22Rv1 (cell line): ENCODE measurements around the gene TMEM31.

Source experiments
- H3K27ac ChIP-seq: fragments of 450-650 bp; 2 replicates; pipeline ENCODE4 v1.5.1; 2017
- ZFX ChIP-seq: fragments of 450-650 bp; IDR thresholded peaks from 2 replicates; pipeline ENCODE4 v1.6.1; 2017; ENCODE audit warnings: antibody characterized with exemption, borderline replicate concordance
- TF ChIP-seq, protein P1 (sequence below): fragments of 450-650 bp; IDR thresholded peaks from 2 replicates; pipeline ENCODE4 v1.5.1; 2017; ENCODE audit warnings: mild to moderate bottlenecking

The TMEM31 gene, protein sequence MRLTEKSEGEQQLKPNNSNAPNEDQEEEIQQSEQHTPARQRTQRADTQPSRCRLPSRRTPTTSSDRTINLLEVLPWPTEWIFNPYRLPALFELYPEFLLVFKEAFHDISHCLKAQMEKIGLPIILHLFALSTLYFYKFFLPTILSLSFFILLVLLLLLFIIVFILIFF

DNA sequence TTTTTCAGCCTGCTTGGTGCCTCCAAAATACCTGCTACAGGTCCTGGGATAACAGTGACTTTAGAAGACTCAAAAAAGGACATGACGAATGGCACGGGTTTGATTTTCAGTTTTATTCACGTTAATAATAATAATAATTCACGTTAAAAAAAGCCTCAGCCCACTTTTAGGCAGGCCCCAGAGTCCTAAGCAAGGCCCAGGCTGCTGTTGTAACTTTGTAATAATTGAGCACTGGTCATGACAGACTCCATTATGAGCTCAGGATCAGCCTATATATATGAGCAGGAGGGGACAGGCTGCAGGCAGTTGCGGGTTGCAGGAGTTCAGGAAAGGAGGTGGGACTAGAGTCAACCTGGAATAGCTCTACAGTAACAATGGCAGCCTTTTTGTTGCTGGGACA is at the start of gene TMEM31:
TSS of gene TMEM31 (plus strand) at position 301 of the 400 bp plus-strand sequence. CDS start 1,350 bp downstream, outside the sequence.
- no peak within 1 kb of the TSS for H3K27ac ChIP-seq
- no peak for TF ChIP-seq ZFX
- TF ChIP-seq, protein P1, sequence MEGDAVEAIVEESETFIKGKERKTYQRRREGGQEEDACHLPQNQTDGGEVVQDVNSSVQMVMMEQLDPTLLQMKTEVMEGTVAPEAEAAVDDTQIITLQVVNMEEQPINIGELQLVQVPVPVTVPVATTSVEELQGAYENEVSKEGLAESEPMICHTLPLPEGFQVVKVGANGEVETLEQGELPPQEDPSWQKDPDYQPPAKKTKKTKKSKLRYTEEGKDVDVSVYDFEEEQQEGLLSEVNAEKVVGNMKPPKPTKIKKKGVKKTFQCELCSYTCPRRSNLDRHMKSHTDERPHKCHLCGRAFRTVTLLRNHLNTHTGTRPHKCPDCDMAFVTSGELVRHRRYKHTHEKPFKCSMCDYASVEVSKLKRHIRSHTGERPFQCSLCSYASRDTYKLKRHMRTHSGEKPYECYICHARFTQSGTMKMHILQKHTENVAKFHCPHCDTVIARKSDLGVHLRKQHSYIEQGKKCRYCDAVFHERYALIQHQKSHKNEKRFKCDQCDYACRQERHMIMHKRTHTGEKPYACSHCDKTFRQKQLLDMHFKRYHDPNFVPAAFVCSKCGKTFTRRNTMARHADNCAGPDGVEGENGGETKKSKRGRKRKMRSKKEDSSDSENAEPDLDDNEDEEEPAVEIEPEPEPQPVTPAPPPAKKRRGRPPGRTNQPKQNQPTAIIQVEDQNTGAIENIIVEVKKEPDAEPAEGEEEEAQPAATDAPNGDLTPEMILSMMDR: no peak

DNA sequence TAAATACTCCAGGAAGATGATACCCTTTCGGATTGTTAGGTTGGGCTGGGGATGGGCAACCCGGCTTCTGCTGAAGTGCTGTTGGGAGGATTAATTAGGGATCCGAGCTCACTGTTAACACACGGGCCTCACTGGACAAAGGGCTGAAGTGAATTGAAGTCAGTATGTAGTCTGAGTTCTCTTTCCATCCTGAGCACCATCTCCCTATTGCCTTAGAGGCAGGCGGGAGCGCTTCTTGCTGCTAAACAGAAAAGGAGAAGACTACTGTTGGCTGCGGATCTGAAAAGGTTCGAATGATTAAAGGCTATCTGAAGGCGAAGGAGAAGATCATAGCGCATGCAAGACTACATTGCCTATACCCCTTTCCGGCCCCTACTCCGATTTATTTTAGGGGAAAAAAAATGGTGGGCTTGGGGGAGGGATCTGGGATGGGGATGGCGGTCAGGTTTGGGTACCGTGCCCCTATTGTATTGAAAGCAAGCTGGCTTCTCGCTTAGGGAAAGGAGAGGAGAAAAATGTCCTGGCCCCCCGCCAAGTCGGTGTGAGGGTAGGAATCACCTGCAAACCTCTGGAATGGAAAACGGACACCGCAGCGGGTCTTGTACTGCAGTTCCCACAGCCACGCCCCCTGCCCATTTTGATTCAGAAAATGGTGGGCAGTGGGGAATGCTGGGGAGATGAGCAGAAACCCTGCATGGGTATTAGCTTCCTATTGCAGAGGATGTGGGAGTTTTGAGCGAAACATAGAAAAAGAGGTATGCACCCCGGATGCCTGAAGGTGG is 46.5 kb upstream of the TMEM31 start:
- no peak overlapping the region for H3K27ac ChIP-seq
- TF ChIP-seq, protein P1: no peak
- no peak for TF ChIP-seq ZFX

DNA sequence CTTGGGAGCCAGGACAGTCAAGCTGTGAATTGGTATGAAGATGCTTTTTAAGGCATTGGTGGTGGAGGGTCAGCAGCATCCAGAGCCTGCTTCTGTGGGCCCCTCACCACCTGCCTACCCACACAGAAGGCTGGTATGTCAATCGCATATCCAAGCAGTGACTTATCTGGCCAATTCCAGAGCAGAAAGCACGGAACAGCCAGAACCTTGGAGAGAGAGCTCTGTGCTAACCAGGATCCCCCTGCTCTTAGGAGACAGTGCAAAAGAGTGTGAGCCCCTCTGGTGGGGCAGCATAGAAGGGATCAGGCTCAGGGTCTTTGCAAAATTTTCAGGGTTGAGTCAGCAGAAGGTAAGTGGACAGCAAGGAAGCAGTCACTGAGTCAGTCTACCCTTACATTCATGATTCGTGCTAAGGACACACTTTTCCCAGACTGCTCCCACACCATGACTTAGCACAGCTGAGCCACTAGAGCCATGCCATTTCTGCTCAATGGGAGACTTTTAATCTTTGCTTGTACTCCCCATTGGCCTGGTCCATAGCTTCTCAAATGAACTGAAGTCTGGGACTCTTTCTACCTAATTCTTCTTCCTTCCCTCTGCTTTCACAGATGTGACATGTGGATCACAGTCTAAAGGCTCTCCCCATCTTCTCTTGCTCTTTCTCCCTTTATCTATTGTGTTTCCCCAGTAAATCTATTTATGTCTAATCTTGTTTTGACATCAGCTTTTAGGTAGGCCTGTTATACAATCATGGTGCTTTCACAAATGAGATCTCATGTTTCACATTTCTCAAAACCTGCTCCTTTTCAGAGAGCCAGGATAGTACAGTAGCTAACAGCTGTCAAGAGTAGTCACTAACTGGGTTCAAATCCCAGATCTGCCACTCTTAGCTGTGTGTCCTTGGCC is 44.3 kb upstream of the TMEM31 start:
- TF ChIP-seq, protein P1: no peak
- TF ChIP-seq ZFX: no peak
- no peak overlapping the region for H3K27ac ChIP-seq

DNA sequence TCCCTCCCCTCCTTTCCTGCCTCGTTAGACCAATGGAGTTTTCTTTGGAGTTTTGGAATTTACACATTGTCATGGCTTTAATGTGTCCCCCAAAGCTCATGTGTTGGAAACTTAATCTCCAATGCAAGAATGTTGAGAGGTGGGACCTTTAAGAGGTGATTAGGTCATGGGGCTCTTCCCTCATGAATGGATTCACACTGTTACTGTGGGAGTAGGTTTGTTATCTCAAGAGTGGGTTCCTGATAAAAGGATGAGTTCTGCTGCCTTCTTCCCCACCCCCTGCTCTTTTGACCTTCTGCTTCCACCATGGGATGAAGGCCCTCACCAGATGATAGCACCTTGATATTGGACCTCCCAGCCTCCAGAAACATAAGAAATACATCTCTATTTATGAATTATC is 41.0 kb upstream of the TMEM31 start:
- no peak for TF ChIP-seq ZFX
- TF ChIP-seq, protein P1: no peak
- H3K27ac ChIP-seq: no peak overlapping the region

DNA sequence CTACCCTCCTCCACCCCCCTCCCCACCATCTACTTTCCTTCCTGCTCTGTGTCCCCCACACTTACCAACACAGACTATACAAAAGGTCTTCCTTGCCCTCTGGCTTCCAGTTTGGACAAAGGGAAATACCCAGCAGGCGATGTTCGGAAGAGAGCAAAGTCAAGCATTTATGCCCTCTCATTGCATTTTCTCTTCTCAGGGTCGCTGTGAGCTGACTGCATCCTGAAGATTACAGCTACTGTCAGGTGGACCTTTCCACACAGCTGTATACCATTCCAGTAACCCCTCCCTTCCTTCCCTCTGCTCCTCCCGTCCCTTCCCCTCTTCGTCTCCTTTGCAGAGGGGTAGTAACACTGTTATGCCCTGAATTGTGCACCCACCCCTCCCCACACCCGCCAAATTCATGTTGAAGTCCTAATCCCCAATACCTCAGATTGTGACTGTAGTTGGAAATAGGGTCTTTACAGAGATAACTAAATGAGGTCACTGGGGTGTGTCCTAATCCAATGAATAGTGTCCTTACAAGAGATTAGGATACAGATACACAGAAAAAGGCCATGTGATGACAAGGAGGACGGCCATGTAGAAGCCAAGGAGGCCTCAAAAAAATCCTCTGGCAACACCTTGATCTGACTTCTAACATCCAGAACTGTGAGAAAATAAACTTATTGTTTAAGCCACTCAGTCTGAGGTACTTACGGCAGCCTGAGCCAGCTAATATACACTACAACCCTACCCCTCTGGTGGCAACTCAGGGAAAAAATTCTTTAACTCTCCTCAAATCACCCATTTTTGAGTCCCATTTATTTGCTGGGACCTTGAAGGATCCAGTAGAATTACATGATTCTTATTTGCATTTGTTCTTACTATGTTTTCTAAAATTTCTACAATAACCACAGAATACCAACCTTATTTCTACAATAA is 35.9 kb upstream of the TMEM31 start:
- no peak overlapping the region for H3K27ac ChIP-seq
- TF ChIP-seq ZFX: no peak
- TF ChIP-seq, protein P1: no peak

DNA sequence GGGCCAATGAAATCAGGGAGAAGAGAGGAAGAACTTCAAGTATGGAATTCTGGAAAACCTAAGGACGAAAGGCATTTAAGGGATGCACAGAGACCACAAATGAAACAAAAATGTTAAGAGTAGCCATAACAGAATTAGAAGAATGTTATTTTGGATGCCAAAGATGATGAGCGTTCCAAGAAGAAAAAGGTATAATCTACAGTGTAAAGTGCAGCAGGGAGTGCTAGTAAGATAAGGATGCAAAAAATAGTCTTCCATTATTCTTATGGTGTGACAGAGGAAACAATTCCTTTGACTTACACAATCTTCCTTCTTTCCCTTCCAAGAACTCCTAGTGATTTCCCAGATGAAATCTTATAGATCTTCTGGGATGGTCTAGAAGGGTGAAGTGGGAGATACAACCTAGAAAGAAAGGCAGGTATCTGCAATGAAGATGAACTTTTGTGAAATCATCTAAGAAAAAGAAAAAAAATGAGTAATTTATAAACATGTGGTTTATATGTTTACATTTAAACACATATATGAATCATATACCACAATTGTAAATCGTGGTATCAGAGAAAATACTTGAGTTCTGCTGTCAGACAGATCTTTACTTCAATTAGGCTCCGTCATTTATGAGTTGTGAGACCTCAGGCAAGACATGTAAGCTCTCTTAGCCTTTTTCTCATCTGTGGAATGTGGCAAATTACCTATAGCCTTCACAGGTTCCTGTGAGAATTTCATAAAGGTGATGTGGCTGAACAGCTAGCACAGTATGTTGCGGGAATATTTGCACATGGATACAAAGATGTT is 32.3 kb upstream of the TMEM31 start:
- no peak overlapping the region for H3K27ac ChIP-seq
- TF ChIP-seq, protein P1: no peak
- no peak for TF ChIP-seq ZFX
